Measurements from ENCODE around the gene GOLGA8T. TPM values are rescaled to one million over a fixed set of nuclear protein-coding genes. Genes with fewer than 3 reads are reported as not detected.
A peak's percentile ranks its signal among the peaks of the same experiment; 100 is the strongest.
"Not testable (repeated sequence)": the region's sequence is repeated elsewhere in the genome, so short reads cannot be mapped to it uniquely, and the experiment has no call there.

Gene GOLGA8T, protein sequence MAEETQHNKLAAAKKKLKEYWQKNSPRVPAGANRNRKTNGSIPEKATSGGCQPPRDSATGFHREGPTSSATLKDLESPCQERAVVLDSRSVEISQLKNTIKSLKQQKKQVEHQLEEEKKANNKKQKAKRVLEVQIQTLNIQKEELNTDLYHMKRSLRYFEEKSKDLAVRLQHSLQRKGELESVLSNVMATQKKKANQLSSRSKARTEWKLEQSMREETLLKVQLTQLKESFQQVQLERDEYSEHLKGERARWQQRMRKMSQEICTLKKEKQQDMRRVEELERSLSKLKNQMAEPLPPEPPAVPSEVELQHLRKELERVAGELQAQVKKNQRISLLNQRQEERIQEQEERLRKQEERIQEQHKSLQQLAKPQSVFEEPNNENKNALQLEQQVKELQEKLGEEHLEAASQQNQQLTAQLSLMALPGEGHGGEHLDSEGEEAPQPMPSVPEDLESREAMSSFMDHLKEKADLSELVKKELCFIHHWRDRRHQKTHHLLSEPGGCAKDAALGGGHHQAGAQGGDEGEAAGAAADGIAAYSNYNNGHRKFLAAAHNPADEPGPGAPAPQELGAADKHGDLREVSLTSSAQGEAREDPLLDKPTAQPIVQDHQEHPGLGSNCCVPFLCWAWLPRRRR
- 1.5 TPM in 1 of 2 replicates, not detected in the other for total RNA-seq (2014; rRNA removed; shearing (Covaris generic))

DNA sequence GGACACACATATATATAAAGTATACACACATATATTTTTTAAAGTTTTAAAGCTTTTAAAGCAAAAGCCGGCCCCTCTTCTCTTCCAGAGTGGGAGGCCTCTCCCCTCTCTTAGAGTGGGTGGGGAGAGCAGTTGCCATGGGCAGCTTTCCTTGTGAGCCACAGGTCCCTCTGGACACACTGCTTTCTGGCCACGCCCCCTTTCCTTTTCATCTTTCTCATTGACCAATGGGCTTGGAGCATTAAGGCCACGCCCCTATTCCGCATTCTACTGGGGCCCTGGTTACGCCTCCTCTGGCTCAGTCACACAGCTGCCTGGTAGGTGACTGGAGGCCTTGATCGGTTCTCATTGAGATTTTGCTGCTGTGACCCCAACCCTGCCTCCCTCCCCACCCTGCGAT is at the start of gene GOLGA8T:
Gene GOLGA8T, plus strand, starts transcription at position 301 of the 400 bp plus-strand sequence. Its CDS starts 98 bp downstream, at position 399.
- not testable (repeated sequence) for DNase-seq (ENCODE audit: low read depth)

DNA sequence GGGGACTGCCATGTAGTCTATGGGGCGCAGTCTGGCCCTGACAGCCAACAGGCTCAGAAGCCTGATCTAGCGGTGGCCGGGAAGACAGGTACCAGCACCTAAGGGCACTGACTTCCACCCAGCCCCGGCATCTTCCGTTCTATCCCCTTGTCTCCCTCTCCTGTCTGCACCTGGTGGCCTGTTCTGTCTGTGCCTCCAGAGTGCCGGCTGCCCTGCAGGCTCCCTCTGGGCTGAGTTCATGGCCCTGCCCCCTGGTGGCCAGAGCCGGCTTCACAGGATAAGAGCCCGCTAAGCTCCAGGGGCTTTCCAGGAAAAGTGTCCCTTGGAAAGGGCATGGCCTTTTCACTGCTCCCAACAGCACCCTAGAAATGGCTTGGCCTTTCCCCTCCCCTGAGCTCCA is 37.0 kb upstream of the GOLGA8T start:
- DNase-seq (ENCODE audit: low read depth), result not testable (repeated sequence)

DNA sequence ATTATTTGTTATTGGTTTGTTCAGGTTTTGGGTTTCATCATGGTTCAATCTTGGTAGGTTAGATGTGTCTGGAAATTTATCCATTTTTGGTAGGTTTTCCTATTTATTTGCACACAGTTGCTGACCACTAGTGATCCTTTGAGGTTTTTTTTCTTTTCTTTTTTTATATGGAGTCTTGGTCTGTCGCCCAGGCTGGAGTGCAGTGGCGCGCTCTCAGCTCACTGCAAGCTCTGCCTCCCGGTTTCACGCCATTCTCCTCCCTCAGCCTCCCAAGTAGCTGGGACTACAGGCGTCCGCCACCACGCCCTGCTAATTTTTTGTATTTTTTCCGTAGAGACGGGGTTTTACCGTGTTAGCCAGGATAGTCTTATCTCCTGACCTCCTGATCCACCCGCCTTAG is 32.0 kb upstream of the GOLGA8T start:
- not testable (repeated sequence) for DNase-seq (ENCODE audit: low read depth)

DNA sequence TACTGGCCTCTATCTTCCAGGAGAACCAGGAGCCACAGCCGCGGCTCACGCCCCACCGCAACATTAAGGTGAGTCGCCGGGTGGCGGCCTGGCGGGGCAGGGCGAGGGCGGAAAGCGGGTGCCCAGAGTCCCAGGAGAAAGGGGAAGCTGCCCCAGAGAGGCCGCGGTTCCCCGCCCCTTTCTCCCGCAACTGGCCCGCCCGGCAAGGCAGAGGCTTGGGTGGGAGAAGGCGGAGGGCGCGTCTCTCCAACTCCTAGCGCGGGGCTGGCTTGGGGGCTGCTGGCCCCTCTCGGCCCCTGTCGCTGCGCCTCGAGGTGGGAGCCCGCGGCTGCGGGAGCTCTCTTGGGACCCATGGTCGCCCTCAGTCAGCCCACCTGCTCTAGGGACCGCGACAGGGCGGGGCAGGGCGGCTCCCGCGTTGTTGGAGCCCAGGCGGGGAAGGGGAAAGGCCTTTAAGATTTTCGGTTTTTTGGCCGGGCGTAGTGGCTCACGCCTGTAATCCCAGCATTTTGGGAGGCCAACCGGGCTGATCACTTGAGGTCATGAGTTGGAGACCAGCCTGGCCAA is 30.8 kb upstream of the GOLGA8T start:
- not testable (repeated sequence) for DNase-seq (ENCODE audit: low read depth)

DNA sequence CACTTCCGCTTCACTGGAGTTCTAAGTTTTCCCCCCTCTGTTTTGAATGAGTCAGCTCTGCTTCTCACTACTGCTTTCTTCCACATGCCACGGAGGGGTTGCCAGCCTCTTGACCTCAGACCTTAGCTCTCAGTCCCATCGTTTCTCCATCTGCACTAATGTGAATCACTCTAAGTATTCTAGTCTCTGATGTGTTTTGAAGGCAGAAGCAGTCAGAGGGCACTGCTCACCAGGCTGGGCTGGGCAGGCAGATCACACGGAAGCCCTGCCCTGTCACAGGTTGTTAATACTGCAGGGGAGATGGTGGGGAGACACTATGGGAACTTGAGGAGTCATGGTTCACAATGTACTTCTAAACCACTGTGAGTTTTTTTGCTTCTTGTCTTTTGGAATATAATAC is 24.3 kb upstream of the GOLGA8T start:
- DNase-seq (ENCODE audit: low read depth), result not testable (repeated sequence)

DNA sequence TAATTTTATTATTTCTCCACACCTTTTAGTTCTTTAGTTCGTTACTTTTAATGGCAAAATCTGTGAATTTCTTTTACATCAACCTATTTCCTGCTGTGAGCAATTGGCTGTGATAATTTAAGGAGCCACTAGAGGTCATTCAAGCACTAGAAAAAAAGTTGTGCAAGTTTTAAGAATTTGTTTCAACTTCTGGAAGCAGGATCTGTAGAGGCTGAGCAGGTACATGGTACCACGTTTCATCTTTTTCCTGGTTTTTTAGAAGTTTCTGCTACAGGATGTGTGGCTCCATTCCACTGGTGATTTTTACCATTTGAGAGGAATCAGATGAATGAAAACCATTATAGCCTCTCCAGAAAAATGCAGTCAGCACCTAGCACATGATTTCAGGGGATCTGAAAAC is 4.8 kb upstream of the GOLGA8T start:
- DNase-seq (ENCODE audit: low read depth), result not testable (repeated sequence)

DNA sequence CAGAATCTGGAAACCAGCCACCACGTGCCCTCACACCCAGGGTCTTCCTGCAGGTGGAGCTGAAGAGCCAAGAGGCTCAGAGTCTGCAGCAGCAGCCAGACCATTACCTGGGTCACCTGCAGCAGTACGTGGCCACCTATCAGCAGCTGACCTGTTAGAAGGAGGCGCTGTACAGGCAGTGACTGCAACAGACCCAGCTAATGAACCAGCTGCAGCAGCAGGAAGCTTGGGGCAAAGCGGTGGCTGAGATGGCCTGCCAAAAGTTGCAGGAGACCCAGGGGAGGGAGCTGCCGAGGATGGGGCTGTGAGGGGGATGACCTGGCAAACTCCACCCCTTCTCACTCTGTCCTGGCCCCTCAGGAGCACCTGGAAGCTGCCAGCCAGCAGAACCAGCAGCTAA is 8.4 kb downstream of the GOLGA8T start:
- not testable (repeated sequence) for DNase-seq (ENCODE audit: low read depth)

DNA sequence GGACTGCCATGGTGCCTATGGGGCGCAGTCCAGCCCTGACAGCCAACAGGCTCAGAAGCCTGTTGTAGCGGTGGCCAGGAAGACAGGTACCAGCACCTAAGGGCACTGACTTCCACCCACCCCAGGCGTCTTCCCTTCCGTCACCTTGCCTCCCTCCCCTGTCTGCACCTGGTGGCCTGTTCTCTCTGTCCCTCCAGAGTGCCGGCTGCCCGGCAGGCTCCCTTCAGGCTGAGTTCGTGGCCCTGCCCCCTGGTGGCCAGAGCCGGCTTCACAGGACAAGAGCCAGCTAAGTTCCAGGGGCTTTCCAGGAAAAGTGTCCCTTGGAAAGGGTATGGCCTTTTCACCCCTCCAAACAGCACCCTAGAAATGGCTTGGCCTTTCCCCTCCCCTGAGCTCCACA is 15.0 kb downstream of the GOLGA8T start:
- not testable (repeated sequence) for DNase-seq (ENCODE audit: low read depth)

DNA sequence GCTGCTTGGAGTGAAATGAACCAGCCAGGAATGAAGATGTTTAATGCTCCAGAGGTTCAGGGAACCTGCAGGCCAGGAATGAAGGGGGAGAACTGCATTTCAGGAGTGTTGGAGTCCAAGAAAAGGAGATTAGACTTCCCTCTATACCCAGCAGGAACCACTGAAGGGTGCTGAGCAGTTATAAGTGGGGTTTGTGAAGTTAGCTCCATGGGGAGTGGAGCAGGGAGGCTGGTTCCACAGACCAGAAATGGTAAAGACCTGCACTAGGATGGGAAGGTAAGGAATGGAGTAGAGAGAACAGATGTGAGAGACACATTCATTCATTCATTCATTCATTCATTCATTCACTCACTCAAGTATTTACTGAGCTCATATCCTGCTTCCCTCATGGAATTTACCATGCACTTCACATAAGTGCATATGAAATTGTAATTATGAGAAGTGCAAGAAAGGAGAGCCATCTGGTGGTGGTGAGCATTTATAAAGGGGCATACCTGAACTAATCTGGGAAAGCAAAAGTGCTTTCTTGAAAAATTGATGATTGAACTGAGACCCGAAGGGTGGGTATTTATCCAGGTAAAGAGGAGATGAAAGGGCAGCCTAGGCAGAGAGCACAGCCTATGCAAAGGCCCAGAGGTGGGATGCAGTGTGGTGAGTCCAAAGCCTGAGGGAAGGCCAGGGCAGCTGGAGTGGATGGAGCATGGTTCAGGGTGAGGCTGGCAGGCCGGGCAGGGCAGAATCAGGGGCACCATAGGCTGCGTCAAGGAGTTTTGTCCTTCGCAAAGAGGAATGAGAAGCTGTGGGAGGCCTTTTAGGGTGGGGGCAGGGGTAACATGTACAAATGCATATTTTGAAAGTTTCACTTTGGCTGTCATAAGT is 27.9 kb downstream of the GOLGA8T start:
- DNase-seq (ENCODE audit: low read depth), result not testable (repeated sequence)

DNA sequence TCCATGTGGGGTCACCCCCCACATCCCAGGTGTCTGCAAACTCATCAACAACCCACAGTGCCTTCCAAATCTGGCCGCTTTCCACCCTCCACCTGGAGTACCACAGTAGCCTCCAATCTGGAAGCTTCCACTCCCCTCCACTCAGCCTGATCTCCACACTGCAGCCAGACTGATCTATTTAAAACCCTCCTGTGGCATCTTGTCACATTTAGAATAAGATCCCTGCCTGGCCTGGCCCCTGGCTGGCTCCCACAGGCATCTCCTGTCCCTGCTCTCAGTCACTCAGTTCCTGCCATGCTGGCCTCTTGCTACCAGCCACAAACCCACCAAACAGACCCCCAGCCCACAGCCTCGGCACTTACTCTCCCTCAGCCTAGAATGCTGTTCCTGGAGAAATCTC is 28.9 kb downstream of the GOLGA8T start:
- DNase-seq (ENCODE audit: low read depth), result not testable (repeated sequence)

DNA sequence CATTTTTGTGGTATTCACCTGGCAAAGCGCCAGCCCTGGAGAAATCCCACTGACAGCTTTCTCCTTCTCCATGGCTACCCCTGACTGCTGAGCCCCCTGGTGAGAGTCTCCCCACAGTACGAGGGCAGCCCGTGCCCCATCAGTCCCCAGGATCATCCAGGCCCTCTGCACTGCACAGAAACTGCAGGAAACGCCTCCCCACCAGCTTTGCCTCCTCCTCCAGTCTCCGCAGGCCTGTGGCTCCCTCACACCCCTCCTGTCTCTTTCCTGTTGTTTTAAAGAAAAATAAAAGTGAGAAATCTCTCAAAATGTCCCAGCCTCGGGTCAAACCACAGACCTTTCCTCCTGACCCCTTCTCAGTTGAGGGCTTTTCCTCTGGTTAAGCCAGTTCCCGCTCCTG is 29.4 kb downstream of the GOLGA8T start:
- not testable (repeated sequence) for DNase-seq (ENCODE audit: low read depth)

DNA sequence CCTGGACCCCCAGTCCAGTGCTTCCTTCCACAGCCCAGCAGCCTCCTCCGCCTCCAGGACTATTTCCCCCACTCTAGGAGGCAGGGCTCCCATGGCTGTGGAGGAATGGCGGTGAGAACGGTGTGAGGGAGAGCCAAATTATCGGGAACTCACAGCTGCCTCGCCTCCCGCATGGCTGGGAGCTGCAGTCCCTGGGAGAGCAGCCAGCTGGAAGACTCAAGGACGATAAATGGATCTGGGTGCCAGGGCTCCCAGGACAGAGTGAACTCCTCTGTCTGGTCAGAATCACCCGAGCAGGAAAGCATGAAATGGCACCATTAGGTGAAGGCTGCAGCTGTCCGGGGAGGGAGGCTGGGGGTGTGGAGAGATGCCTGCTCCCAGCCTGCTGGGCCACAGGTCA is 32.6 kb downstream of the GOLGA8T start:
- DNase-seq (ENCODE audit: low read depth), result not testable (repeated sequence)

DNA sequence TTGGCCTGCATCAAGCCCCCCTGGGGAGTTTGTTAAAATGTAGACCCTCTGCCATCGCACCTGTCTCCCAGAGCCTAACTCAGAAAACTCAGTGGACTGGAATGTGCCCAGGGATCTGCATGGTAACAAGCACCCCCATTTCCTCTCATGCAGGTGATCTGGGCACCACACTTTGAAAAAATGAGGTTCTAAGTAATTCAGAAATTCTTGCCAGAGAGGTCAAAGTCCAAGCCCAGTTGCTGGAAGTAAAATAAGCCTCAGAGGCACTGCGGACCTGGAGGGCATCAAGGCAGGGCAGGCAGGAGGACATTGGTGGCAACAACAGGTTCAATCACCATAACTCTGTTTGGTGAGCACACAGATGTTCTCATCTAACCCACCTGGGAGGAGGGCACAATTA is 33.0 kb downstream of the GOLGA8T start:
- not testable (repeated sequence) for DNase-seq (ENCODE audit: low read depth)

DNA sequence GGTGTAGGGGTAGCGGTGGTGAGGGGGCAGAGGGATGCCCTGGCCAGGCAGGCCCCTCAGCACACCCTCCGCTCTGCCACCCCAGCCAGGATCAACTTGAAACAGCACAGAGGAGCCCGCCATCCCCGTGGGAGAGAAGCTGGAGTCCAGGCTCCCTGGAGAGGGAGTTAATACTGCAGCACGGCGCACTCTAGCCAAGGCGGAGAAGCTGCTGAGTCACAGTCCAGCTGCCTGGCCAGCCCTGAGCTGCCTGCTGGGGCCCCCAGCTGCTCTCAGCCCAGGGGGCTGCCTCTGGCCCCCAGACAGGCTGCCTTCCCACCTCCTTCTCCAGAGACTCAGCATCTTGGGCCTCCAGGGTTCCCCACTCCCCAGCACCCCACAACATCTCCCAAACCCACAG is 36.6 kb downstream of the GOLGA8T start:
- DNase-seq (ENCODE audit: low read depth), result not testable (repeated sequence)

DNA sequence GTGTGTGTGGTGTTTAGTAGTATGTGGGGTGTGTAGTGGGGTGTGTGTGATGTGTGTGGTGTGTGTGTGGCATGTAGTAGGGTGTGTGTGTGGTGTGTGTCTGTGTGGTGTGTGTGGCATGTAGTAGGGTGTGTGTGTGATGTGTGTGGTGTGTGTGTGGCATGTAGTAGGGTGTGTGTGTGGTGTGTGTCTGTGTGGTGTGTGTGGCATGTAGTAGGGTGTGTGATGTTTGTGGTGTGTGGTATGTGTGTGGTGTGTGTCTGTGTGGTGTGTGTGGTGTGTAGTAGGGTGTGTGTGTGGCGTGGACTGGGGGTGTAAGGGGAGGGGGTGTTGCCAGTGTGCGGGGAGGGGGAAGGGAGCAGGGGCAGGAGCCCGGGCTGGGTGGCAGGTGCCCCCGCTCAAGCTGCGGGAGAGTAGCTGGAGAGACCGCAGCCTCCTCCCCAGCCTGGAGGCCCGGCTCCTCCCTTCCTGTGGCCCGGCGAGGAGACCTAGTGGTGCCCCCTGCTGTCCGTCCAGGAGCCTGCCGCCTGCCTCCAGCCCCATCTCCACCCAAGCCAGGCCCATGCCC is 38.3 kb downstream of the GOLGA8T start:
- peak; percentile 9 for DNase-seq (ENCODE audit: low read depth)

DNA sequence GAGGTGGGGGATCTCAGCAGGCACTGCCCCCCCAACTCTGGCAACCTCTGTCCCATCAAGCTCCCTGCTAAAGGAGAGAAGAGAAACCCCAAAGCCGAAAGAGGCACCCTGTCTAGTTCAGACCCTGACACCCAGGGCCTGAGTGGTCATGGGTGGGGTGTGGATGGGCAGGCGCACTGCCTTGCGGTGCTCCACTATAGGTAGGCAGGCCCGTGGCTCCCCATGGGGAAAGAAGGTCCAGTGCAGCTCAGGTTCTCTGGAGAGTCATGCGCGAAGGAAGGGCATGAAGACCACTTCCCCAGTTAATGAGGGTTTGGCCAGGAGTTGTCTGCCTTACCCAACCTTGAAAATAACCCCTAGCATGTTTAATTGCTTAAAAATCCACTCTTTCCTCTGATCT is 40.4 kb downstream of the GOLGA8T start:
- DNase-seq (ENCODE audit: low read depth), result not testable (repeated sequence)

DNA sequence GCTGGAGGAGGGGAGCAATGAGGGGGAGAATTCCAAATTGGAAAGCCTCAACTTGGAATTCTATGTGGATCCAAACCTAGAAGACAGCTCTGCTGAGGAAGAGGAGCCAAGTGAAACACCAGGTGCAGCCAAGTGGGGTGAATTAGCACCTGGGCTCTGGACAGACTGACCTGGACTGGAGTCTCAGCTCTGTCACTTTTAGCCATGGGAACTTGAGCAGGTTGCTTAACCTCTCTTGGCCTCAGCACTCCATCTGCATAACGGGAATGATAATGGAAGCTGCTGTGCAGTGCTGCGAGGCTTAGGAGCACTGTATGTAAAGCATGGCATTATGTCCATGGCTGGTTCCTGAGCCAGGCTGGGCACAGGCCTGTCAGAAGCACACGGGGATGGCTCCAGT is 41.8 kb downstream of the GOLGA8T start:
- not testable (repeated sequence) for DNase-seq (ENCODE audit: low read depth)

DNA sequence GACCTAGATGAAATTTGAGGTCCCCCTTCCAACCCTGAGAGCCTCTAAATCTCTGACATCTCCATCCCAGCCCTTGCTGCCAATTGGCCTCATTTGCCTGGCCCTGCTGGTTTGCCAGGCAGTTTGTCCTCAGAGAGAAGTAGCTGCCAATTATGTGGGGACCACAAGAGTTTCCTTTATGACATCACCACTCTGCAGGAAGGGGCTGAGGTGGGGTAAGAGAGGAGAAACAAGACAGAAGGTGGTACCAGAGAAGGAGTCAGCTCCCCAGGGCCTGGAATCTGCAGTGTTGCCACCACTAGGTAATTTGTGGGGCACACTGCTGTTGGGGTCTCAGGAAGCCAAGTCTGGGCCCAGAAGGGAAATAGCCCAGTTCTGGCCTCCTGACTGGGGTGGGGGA is 45.0 kb downstream of the GOLGA8T start:
- DNase-seq (ENCODE audit: low read depth), result not testable (repeated sequence)

DNA sequence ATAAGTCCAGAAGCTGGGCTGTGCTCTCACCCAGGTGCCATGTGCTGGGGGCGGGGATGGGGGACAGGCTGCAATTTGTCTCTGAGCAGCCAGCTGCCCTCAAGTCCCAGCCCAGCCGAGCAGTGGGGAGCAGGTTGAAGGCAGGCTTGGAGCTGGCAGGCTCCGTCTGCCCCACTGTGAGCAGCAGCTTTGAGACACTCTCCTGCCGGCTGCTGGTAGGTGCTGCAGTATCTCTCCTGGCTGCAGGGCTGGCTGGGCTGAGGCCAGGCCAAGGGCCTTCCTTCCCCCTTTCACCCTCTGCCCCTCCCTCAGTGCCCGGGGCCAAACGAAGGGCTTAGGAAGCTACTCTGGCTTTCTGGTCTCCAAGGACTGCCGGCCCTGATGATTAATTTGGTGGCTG is 50.6 kb downstream of the GOLGA8T start:
- DNase-seq (ENCODE audit: low read depth), result not testable (repeated sequence)

DNA sequence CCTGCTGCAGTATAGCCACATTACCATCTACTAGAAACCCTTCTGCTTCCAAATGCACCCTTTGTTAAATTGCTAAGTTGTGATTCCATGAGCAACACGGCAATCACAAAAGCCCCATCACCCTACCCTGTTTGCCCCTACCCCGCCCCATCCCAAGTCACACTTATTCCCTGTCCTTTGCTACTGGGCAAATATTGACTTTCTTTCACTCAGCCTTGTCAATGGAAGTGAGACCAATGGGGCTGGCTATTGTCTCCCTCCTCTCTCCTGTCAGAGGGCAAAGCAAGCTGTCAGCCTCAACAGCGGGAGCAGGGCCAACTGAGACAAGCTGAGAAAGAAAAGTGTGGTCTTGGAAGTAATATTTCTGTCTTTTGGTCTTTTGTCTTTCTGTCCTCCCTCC is 52.6 kb downstream of the GOLGA8T start:
- DNase-seq (ENCODE audit: low read depth), result not testable (repeated sequence)

DNA sequence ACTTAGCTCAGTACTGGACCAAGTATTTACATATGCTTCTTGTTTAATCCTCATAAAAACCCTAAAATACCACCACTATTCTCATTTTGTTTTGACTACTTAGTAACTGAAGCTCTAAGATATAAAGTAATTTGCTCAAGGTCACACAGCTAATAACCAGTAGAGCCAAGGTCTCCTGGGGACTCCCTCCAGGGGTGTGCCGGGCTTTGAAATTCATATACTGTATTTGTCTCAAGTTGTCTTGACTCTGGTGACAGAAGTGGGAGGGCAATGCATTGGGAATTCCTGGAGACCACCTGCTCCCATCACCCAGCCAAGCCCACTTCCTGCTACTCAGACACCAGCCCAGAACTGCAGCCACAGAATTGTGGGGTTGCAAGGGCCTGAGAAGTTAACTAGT is 54.9 kb downstream of the GOLGA8T start:
- DNase-seq (ENCODE audit: low read depth), result not testable (repeated sequence)

Measured in Daoy (cell line).